RPMI8226 (cell line): ENCODE measurements around the gene FGGY.
"Not testable (repeated sequence)": the region's sequence is repeated elsewhere in the genome, so short reads cannot be mapped to it uniquely, and the experiment has no call there.

ENCODE experiments used
- DNase-seq: peaks from one replicate; pipeline ENCODE4 v3.0.0-alpha.2; 2015

FGGY gene

GRCh38 chr1:59690171-59690930 lies 393.5 kb downstream of the FGGY start:
- DNase-seq = no peak

GRCh38 chr1:59691261-59691660 lies 394.4 kb downstream of the FGGY start:
- no peak for DNase-seq

GRCh38 chr1:59692591-59692990 lies 395.7 kb downstream of the FGGY start:
- DNase-seq = no peak

- DNase-seq = no peak
These were observed 396.5 kb downstream of the FGGY start for GRCh38 chr1:59693406-59693805.

GRCh38 chr1:59695252-59695651 lies 398.4 kb downstream of the FGGY start:
- DNase-seq = no peak

GRCh38 chr1:59696421-59697115 lies 399.7 kb downstream of the FGGY start:
- no peak for DNase-seq

GRCh38 chr1:59697150-59697800 lies 400.4 kb downstream of the FGGY start:
- DNase-seq = no peak

- no peak for DNase-seq
These were observed 401.5 kb downstream of the FGGY start for GRCh38 chr1:59698386-59698785.

- DNase-seq = peak; percentile 45
These were observed 402.4 kb downstream of the FGGY start for GRCh38 chr1:59699227-59699847.

- DNase-seq = no peak
These were observed 404.5 kb downstream of the FGGY start for GRCh38 chr1:59701376-59701775.

GRCh38 chr1:59703226-59703917 lies 406.5 kb downstream of the FGGY start:
- DNase-seq = no peak

GRCh38 chr1:59703918-59704378 lies 407.1 kb downstream of the FGGY start:
- no peak for DNase-seq

- DNase-seq = no peak
These were observed 407.8 kb downstream of the FGGY start for GRCh38 chr1:59704716-59705115.

- no peak for DNase-seq
These were observed 408.8 kb downstream of the FGGY start for GRCh38 chr1:59705466-59706302.

- no peak for DNase-seq
These were observed 409.4 kb downstream of the FGGY start for GRCh38 chr1:59706303-59706599.

GRCh38 chr1:59707178-59707791 lies 410.4 kb downstream of the FGGY start:
- DNase-seq = no peak

GRCh38 chr1:59709333-59709732 lies 412.4 kb downstream of the FGGY start:
- DNase-seq = no peak

GRCh38 chr1:59710920-59711319 lies 414.0 kb downstream of the FGGY start:
- not testable (repeated sequence) for DNase-seq

GRCh38 chr1:59714219-59714618 lies 417.3 kb downstream of the FGGY start:
- no peak for DNase-seq

- no peak for DNase-seq
These were observed 418.1 kb downstream of the FGGY start for GRCh38 chr1:59714966-59715365.

GRCh38 chr1:59716832-59717231 lies 419.9 kb downstream of the FGGY start:
- no peak for DNase-seq
